ENCODE data around the gene MMAB. TPM values are rescaled to one million over a fixed set of nuclear protein-coding genes. Genes with fewer than 3 reads are reported as not detected.
A peak's percentile ranks its signal among the peaks of the same experiment; 100 is the strongest.

Gene MMAB
- 51.2 and 52.0 TPM in 2 replicates for total RNA-seq (2014; rRNA removed; shearing (Covaris generic))

- DNase-seq (ENCODE audit: low spot score) = peak; percentile 98
Observed at GRCh38 chr12:109573029-109573913, at the start of gene MMAB, which contains the start of gene MVK. TSS of gene MMAB (minus strand) at chr12:109573504. CDS start at chr12:109573480, 24 bp downstream. TSS of gene MVK (plus strand) at chr12:109573794. CDS start at chr12:109574823, 1,029 bp downstream.

- no peak for DNase-seq (ENCODE audit: low spot score)
Observed at GRCh38 chr12:109621901-109622364, 48.6 kb upstream of the MMAB start.

GRCh38 chr12:109621211-109621694 lies 47.9 kb upstream of the MMAB start:
- no peak for DNase-seq (ENCODE audit: low spot score)

- DNase-seq (ENCODE audit: low spot score) = no peak
Observed at GRCh38 chr12:109619002-109619604, 45.8 kb upstream of the MMAB start.

- DNase-seq (ENCODE audit: low spot score) = no peak
Observed at GRCh38 chr12:109618082-109618481, 44.8 kb upstream of the MMAB start.

GRCh38 chr12:109617491-109617890 lies 44.2 kb upstream of the MMAB start:
- no peak for DNase-seq (ENCODE audit: low spot score)

GRCh38 chr12:109615556-109616229 lies 42.4 kb upstream of the MMAB start:
- DNase-seq (ENCODE audit: low spot score) = no peak

GRCh38 chr12:109613649-109614455 lies 40.5 kb upstream of the MMAB start:
- no peak for DNase-seq (ENCODE audit: low spot score)

GRCh38 chr12:109612975-109613502 lies 39.7 kb upstream of the MMAB start:
- no peak for DNase-seq (ENCODE audit: low spot score)

- no peak for DNase-seq (ENCODE audit: low spot score)
Observed at GRCh38 chr12:109612003-109612402, 38.7 kb upstream of the MMAB start.

- no peak for DNase-seq (ENCODE audit: low spot score)
Observed at GRCh38 chr12:109611223-109611622, 37.9 kb upstream of the MMAB start.

- DNase-seq (ENCODE audit: low spot score) = no peak
Observed at GRCh38 chr12:109610523-109610922, 37.2 kb upstream of the MMAB start.

- DNase-seq (ENCODE audit: low spot score) = no peak
Observed at GRCh38 chr12:109609342-109609741, 36.0 kb upstream of the MMAB start.

- DNase-seq (ENCODE audit: low spot score) = no peak
Observed at GRCh38 chr12:109608793-109609192, 35.5 kb upstream of the MMAB start.

GRCh38 chr12:109608270-109608669 lies 35.0 kb upstream of the MMAB start:
- DNase-seq (ENCODE audit: low spot score) = no peak

GRCh38 chr12:109607618-109608017 lies 34.3 kb upstream of the MMAB start:
- DNase-seq (ENCODE audit: low spot score) = no peak

GRCh38 chr12:109606320-109607028 lies 33.2 kb upstream of the MMAB start:
- DNase-seq (ENCODE audit: low spot score) = no peak

GRCh38 chr12:109605599-109606228 lies 32.4 kb upstream of the MMAB start:
- DNase-seq (ENCODE audit: low spot score) = no peak

- no peak for DNase-seq (ENCODE audit: low spot score)
Observed at GRCh38 chr12:109605016-109605415, 31.7 kb upstream of the MMAB start.

- no peak for DNase-seq (ENCODE audit: low spot score)
Observed at GRCh38 chr12:109604132-109604585, 30.9 kb upstream of the MMAB start.

Measured in A172 (cell line).